ENCODE results near the gene MIB2.
A peak's percentile ranks its signal among the peaks of the same experiment; 100 is the strongest.

MIB2 gene

GRCh38 chr1:1615256-1616044 is at the start of gene MIB2:
MIB2 (plus strand) TSS chr1:1615500; CDS start chr1:1623453, 7,953 bp downstream.
- DNase-seq (ENCODE audit: low read depth), result peak; percentile 93
- H3K4me3 ChIP-seq (ENCODE audit: control insufficient read depth, low read depth, low read length), result peak within 1 kb of the TSS; percentile 87
- TF ChIP-seq, protein P1, sequence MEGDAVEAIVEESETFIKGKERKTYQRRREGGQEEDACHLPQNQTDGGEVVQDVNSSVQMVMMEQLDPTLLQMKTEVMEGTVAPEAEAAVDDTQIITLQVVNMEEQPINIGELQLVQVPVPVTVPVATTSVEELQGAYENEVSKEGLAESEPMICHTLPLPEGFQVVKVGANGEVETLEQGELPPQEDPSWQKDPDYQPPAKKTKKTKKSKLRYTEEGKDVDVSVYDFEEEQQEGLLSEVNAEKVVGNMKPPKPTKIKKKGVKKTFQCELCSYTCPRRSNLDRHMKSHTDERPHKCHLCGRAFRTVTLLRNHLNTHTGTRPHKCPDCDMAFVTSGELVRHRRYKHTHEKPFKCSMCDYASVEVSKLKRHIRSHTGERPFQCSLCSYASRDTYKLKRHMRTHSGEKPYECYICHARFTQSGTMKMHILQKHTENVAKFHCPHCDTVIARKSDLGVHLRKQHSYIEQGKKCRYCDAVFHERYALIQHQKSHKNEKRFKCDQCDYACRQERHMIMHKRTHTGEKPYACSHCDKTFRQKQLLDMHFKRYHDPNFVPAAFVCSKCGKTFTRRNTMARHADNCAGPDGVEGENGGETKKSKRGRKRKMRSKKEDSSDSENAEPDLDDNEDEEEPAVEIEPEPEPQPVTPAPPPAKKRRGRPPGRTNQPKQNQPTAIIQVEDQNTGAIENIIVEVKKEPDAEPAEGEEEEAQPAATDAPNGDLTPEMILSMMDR (conservative IDR thresholded peaks at IDR 0.05; ENCODE audit: control insufficient read depth, insufficient read depth, low read depth, low read length), result no peak

GRCh38 chr1:1567152-1567875 is 48.0 kb upstream of the MIB2 start:
- no peak for DNase-seq (ENCODE audit: low read depth)
- H3K4me3 ChIP-seq (ENCODE audit: control insufficient read depth, low read depth, low read length), result no peak overlapping the region
- TF ChIP-seq, protein P1 (conservative IDR thresholded peaks at IDR 0.05; ENCODE audit: control insufficient read depth, insufficient read depth, low read depth, low read length), result no peak

DNA sequence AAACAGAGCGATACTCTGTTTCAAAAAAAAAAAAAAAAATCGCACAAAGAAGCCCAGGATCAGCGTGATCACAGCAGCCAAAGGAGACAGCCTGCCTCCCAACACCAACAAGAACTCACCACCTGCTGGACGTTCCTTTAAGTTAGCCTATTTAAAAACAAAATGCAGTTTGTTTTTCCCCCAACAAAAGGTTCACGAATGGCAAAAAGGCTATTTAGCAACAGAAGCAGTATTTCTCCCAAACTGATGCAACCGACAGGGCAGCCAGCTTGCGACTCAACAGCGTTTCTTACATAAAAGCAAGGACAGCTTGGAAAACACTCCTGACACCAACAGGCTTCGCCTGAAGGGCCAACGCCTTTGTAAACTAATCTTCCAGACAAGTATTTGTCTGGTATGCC is 47.4 kb upstream of the MIB2 start:
- H3K4me3 ChIP-seq (ENCODE audit: control insufficient read depth, low read depth, low read length), result no peak overlapping the region
- no peak for DNase-seq (ENCODE audit: low read depth)
- TF ChIP-seq, protein P1 (conservative IDR thresholded peaks at IDR 0.05; ENCODE audit: control insufficient read depth, insufficient read depth, low read depth, low read length), result no peak

- no peak for DNase-seq (ENCODE audit: low read depth)
- H3K4me3 ChIP-seq (ENCODE audit: control insufficient read depth, low read depth, low read length), result no peak overlapping the region
- TF ChIP-seq, protein P1 (conservative IDR thresholded peaks at IDR 0.05; ENCODE audit: control insufficient read depth, insufficient read depth, low read depth, low read length), result no peak
Measured at GRCh38 chr1:1569341-1569740, 46.0 kb upstream of the MIB2 start.

DNA sequence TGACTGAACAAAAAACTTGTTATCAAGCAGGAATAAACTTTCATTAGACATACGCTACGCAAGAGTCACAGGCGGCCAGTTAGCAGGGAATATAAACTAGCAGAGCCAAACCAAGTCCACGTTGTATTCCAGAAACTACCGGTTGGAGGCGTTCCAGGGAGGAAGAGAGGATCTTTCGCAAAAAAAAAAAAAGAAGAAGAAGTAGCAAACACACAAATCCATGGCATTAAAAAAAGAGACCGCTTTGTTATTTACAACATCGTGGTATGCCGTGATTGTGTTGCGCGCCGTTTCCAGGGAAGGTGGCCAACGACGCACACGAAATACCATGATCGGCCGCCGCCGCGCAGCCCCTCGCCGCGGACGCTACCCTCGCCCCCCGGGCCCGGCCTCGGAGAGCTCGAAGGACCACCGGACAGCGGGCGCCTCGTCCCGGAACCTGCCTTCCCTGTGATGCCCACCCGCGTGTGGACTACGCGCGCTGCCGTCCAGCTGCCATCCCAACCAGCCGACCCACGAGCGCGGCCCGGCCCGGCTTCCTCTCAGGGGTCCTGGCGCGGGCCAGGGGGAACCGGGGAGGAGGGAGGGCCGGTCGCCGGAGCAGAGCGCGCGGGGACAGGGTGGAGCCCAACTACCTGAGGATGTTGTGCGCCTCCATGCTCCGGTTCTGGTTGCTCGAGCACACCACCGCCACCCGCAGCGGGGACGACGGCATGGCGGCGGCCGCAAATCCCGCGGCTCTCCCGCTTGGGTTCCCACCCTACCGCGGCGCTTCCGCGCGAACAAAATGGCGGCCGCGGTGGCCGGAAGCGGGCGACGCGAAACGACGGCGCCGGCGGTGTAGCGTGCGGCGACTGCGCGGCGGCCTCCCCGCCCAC is 41.2 kb upstream of the MIB2 start:
- peak; percentile 62 for DNase-seq (ENCODE audit: low read depth)
- TF ChIP-seq, protein P1 (conservative IDR thresholded peaks at IDR 0.05; ENCODE audit: control insufficient read depth, insufficient read depth, low read depth, low read length), result peak; percentile 17
- peak overlapping the region; percentile 93 for H3K4me3 ChIP-seq (ENCODE audit: control insufficient read depth, low read depth, low read length)
